Measurements from ENCODE around the gene TRAF1. TPM values are rescaled to one million over a fixed set of nuclear protein-coding genes. Genes with fewer than 3 reads are reported as not detected.

TRAF1 gene
- total RNA-seq, 8 experiments from 2014 or later = 0.54 to 3.4 (median 1.6) TPM

DNA sequence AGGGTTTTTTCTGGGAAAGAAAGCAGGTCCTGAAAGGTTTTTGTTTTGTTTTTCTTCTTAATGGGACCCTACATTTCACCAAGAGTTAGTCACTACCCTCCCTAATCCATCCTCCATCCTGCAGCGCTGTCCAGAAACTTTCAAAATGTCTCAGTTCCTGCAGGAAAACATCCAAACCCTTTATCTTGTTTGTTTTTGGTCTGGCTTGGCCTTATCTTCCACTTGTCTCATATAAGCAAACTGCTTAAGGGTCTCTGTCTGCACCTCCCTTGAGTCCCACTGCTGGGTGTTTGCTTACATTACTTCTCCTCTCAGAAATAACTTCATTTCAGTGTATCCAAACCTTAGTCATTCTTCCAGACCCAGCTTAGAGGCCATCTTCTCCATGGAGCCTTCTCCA is 11.0 kb upstream of the TRAF1 start:
- Histone ChIP-seq H3K4me1 (replicated peaks in 1 of 2) (peaks cover 0 to 6% of the 10 kb centered on the region in 2 donors), H3K27ac (no peak overlapping the region), H3K4me3 (no peak overlapping the region)
- 0 to 100% (median 63%) methylated on average over 1 of the region's 1 CpG; no CpG with 5 or more reads in 6 of the 10 experiments for whole genome bisulfite sequencing, 10 experiments
- in situ Hi-C loops (cut with MboI; ENCODE audit: low pct_unique_long_range_greater_than_20kb in 2 of 9, low sequenced_read_pairs in 9 of 9, unreplicated experiment in 9 of 9) = loop anchor here in 5 of 9 experiments (25.0 kb wide), 2 partner anchors 150 to 175 kb away; partner anchors contain the start of gene FBXW2 (in 1 of the 5)
- ATAC-seq (replicated peaks in 6 of 8) = no peak

DNA sequence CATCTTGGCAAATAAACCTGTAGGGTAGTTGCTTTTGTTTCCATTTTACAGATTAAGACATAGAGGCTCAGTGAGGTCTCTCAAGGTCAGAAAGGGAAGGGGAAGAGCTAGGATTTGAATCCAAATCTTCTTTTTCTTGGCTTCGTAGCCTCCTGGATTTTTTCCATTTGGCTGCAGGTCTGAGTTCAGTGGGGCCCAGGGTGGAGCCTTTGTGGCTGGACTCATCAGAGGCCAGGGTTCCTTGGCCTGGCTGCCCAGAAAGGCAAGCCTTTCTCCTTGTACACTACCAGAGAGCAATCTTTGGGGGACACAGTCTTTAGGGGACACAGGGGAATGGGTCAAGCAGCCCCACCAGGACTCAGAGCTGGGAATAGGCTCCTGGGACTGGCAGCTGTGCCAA is 10.5 kb upstream of the TRAF1 start:
- no peak for ATAC-seq (replicated peaks in 6 of 8)
- H3K4me3 ChIP-seq = no peak overlapping the region
- H3K4me1 ChIP-seq (replicated peaks in 1 of 2) = peaks cover 0 to 4% of the 10 kb centered on the region in 2 donors
- in situ Hi-C loops (cut with MboI; ENCODE audit: low pct_unique_long_range_greater_than_20kb in 2 of 9, low sequenced_read_pairs in 9 of 9, unreplicated experiment in 9 of 9) = loop anchor here in 5 of 9 experiments (25.0 kb wide), 2 partner anchors 150 to 175 kb away; partner anchors contain the start of gene FBXW2 (in 1 of the 5)
- 60 to 100% (median 100%) methylated on average over 1 of the region's 1 CpG; no CpG with 5 or more reads in 5 of the 10 experiments for WGBS, 10 experiments
- no peak overlapping the region for H3K27ac ChIP-seq

DNA sequence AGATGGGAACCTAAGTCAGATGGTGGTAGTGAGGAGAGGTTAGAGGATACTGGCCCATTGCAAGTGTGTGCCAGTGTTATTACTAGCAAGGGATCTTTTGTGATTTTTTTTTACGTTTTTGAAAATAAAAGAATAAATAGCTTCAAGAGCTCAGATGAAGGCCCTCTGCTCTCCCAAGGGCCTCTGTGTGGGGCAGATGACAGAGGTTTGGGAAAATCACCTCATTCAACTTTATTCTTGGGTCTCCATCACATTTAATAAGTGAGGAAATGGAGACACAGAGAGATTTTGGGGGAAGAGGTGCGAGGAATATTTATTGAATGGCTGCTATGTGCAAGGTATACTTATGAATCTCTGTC is 10.1 kb upstream of the TRAF1 start:
- in situ Hi-C loops (cut with MboI; ENCODE audit: low pct_unique_long_range_greater_than_20kb in 2 of 9, low sequenced_read_pairs in 9 of 9, unreplicated experiment in 9 of 9) = loop anchor here in 5 of 9 experiments (25.0 kb wide), 2 partner anchors 149 to 174 kb away; partner anchors contain the start of gene FBXW2 (in 1 of the 5)
- Histone ChIP-seq H3K27ac (no peak overlapping the region), H3K4me3 (no peak overlapping the region), H3K4me1 (replicated peaks in 1 of 2) (peaks cover 0 to 4% of the 10 kb centered on the region in 2 donors)
- WGBS, 10 experiments = 0 to 70% (median 38%) methylated on average over 1 to 2 of the region's 2 CpGs; no CpG with 5 or more reads in 2 of the 10 experiments
- ATAC-seq (replicated peaks in 6 of 8) = no peak

DNA sequence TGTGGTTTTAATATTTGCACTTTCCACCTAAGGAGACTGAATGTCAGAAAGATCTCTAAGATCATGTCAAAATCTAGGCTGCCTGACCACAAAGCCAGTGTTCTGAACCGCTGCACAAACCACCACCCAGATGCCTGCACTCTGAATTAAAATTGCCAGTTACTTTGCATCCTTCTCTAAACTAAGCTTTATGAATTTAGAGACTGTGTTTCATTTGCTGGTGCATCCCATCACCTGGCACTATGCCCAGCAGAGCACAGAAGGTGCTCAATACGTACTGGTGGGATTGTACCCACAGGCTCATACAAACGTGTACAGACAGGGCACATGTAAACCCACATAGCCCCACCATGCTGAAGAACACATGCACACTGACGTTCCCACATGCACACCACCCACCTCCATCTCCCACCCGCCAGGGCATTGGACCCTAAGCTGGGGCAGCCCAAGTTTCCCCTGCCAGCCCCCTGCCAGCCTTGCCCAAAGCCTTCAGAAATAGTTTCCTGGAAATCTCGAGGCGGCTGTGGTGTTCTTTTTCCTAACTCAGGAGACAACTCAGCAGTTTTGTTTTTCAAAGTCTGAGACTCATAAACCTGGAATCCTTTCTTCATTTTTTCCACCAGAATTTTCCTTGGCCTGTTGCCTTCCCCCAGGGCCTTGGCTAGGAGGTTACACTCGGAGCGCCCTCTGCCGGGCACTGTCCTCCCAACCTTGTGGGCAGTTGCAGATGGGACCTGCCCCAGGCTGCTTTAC is 9.6 kb upstream of the TRAF1 start:
- ATAC-seq (replicated peaks in 6 of 8) = peak; percentile 76 to 97 (median 84)
- Histone ChIP-seq H3K27ac (no peak overlapping the region), H3K4me1 (replicated peaks in 1 of 2) (peaks cover 0 to 4% of the 10 kb centered on the region in 2 donors), H3K4me3 (no peak overlapping the region)
- WGBS, 10 experiments = 0 to 96% (median 26%) methylated on average over 3 to 9 of the region's 10 CpGs; no CpG with 5 or more reads in 4 of the 10 experiments
- in situ Hi-C loops (cut with MboI; ENCODE audit: low pct_unique_long_range_greater_than_20kb in 2 of 9, low sequenced_read_pairs in 9 of 9, unreplicated experiment in 9 of 9) = loop anchor here in 5 of 9 experiments (25.0 kb wide), 2 partner anchors 149 to 174 kb away; partner anchors contain the start of gene FBXW2 (in 1 of the 5)

DNA sequence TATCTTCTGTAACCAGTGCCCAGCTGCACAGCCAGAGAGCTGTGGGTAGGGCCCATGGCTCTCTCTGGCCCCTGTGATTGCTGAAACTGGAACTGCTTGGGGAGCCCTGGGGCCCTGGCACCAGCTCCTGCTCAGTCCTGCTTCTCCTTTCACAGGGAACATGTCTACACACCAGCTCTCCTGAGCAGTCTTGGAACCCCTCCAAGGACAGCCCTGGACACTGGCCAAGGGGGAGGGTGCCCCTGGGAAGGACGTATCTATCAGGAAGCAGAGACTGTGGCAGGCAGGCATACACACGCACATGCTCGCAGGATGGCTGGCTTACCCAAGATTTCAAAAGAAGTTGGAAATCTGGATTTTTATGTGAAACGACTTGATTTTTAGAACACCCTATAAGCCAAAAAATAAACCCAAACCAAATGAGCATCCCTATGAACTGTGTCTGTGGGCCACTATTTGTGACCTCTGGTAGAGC is 8.8 kb upstream of the TRAF1 start:
- in situ Hi-C loops (cut with MboI; ENCODE audit: low pct_unique_long_range_greater_than_20kb in 2 of 9, low sequenced_read_pairs in 9 of 9, unreplicated experiment in 9 of 9) = loop anchor here in 5 of 9 experiments (25.0 kb wide), 2 partner anchors 148 to 173 kb away; partner anchors contain the start of gene FBXW2 (in 1 of the 5)
- H3K4me3 ChIP-seq = no peak overlapping the region
- peak; percentile 44 to 90 (median 68) for ATAC-seq (replicated peaks in 6 of 8)
- peaks cover 0 to 4% of the 10 kb centered on the region in 2 donors for H3K4me1 ChIP-seq (replicated peaks in 1 of 2)
- no peak overlapping the region for H3K27ac ChIP-seq
- WGBS, 10 experiments = 6 to 57% (median 50%) methylated on average over 2 to 3 of the region's 4 CpGs; no CpG with 5 or more reads in 7 of the 10 experiments

DNA sequence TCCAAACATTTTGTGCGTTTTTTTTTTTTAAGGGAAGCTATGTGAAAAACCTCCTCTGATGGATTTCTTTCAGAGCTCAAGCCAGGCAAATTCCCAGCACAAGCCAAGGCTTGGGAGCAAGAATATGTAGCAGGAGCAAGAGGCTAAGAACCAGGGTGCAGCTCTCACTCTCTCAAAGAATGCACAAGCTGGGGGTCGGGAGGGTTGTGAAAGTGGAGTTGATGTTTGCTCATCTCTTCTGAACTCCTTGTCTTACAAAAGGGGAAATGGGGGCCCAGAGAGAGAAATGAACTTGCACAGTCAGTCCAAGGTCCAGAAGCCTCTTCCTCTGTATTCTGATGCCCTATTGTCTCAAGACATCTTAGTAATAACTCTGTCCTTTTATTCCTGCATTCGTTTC is 7.7 kb upstream of the TRAF1 start:
- Histone ChIP-seq H3K4me1 (replicated peaks in 1 of 2) (peaks cover 0 to 5% of the 10 kb centered on the region in 2 donors), H3K4me3 (no peak overlapping the region), H3K27ac (no peak overlapping the region)
- 17 to 83% (median 67%) methylated on average over 1 to 3 of the region's 3 CpGs; no CpG with 5 or more reads in 3 of the 10 experiments for WGBS, 10 experiments
- no peak for ATAC-seq (replicated peaks in 6 of 8)
- in situ Hi-C loops (cut with MboI; ENCODE audit: low pct_unique_long_range_greater_than_20kb in 2 of 9, low sequenced_read_pairs in 9 of 9, unreplicated experiment in 9 of 9) = loop anchor here in 5 of 9 experiments (25.0 kb wide), 2 partner anchors 147 to 172 kb away; partner anchors contain the start of gene FBXW2 (in 1 of the 5)

DNA sequence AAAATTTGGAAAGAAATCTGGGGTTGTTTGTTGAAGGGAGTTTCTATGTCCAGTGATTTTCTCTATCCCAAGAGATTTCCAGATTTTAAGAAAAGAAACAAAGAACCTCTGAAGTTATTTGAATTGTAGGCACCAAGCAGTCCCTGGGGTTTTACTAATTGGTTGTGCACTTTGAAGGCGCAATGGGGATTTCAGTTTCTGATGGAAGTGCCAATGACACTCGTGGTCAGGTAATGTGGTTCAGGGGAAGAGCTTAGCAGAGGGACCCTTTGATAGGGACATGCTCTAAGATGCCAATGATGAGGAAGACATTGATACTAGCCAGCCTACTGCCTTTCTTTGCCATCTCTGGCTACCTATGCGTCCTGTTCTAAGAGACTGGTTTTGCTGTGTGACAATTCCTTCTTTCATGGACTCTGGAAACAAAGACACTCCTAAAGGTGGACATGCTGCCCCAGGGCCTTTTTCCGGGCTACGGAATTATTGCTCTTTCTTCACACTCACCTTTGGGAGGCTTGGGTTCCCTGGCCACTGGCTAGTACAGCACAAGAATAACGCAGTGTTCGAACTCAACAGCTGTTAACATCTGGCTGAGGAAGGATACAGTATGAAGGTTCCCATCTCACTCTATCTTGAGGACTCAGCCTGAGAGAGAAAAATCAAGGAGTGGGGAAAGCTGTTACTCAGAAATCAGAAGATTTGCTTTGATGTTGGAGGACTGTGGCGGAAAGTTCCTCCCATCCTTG is 6.9 kb upstream of the TRAF1 start:
- H3K4me1 ChIP-seq (replicated peaks in 1 of 2) = peaks cover 0 to 13% of the 10 kb centered on the region in 2 donors
- in situ Hi-C loops (cut with MboI; ENCODE audit: low pct_unique_long_range_greater_than_20kb in 2 of 9, low sequenced_read_pairs in 9 of 9, unreplicated experiment in 9 of 9) = loop anchor here in 5 of 9 experiments (25.0 kb wide), 2 partner anchors 146 to 171 kb away; partner anchors contain the start of gene FBXW2 (in 1 of the 5)
- ATAC-seq (replicated peaks in 6 of 8) = no peak

DNA sequence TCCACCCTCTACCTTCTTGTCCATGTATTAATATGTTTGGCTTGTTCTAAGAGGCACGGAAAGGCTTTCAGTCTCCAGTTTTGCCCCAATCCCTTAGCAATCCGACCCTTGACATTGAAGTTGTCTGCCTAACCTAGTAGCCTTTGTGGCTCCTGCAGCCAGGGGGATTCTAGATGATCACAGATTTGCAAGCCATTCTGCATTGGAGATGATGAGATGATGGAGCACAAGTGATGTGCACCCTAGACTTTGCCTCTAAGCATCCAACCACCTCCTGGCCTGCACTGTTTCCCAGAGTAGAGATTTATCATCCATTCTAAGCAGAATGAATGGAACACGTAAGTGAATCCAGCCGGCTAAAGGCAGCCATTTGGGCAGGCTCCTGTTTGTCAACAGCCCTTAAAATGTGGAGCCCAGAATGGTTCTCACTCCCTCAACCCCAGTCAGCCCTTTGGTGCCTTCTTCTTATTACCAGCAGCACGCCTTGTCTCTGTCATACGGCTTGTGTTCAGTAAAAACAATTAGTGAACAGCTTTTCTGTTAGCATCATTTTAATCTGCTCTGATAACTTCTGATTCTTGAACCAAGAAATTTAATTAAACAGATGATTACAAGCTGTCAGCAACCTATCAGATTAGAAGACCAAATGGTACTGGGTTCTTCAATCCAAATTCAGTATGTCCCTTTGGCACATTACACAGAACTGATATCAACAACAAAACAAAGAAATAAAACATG is 5.7 kb upstream of the TRAF1 start:
- in situ Hi-C loops (cut with MboI; ENCODE audit: low pct_unique_long_range_greater_than_20kb in 2 of 9, low sequenced_read_pairs in 9 of 9, unreplicated experiment in 9 of 9) = loop anchor here in 5 of 9 experiments (25.0 kb wide), 2 partner anchors 145 to 170 kb away; partner anchors contain the start of gene FBXW2 (in 1 of the 5)
- H3K4me1 ChIP-seq (replicated peaks in 1 of 2) = peaks cover 0 to 16% of the 10 kb centered on the region in 2 donors
- ATAC-seq (replicated peaks in 6 of 8) = no peak
- no peak overlapping the region for H3K27ac ChIP-seq
- 53 to 100% (median 80%) methylated on average over 1 to 6 of the region's 6 CpGs; no CpG with 5 or more reads in 2 of the 10 experiments for WGBS, 10 experiments
- H3K4me3 ChIP-seq = no peak overlapping the region

More for the DNA sequence above, 6.9 kb upstream of the TRAF1 start:
- WGBS, 10 experiments = 78 to 100% (median 98%) methylated on average over 3 to 8 of the region's 8 CpGs; no CpG with 5 or more reads in 1 of the 10 experiments
- Histone ChIP-seq H3K4me3 (no peak overlapping the region), H3K27ac (no peak overlapping the region)

DNA sequence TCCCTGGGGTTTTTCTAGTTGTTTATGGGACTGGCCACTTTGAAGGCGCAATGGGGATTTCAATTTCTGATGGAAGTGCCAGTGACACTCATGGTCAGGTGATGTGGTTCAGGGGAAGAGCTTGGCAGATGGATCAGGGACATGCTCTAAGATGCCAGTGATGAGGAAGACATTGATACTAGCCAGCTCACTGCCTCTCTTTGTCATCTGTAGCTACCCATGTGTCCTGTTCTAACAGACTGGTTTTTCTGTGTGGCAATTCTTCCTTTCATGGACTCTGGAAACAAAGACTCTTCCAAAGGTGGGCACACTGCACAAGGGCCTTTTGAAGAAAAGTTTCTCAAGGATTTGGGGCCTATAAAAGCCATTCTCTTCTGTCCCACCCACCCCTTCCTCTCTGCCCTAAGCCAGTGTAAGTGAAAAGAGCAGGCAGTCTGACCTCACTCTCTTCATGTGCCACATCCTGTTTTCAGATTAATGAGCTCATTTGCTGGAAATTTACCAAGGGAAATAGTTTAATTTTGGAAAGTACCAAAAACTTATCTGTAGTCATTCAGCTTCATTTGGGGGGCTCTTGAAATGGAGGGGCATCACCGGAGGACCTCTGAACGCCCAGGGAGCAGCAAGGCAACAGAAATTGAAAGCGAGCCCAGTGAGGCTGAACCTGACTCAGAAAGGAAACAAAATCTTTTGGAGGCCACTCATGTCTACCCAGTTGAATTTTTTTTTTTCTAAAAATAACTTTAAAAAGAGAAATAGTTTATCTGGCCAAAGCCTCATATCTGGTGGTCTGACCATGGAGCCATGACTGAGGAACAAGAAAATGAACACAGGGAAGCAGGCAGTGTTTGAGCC is 4.9 kb upstream of the TRAF1 start:
- ATAC-seq (replicated peaks in 6 of 8) = no peak
- in situ Hi-C loops (cut with MboI; ENCODE audit: low pct_unique_long_range_greater_than_20kb in 2 of 9, low sequenced_read_pairs in 9 of 9, unreplicated experiment in 9 of 9) = loop anchor here in 5 of 9 experiments (25.0 kb wide), 2 partner anchors 144 to 169 kb away; partner anchors contain the start of gene FBXW2 (in 1 of the 5)
- H3K27ac ChIP-seq = no peak overlapping the region

DNA sequence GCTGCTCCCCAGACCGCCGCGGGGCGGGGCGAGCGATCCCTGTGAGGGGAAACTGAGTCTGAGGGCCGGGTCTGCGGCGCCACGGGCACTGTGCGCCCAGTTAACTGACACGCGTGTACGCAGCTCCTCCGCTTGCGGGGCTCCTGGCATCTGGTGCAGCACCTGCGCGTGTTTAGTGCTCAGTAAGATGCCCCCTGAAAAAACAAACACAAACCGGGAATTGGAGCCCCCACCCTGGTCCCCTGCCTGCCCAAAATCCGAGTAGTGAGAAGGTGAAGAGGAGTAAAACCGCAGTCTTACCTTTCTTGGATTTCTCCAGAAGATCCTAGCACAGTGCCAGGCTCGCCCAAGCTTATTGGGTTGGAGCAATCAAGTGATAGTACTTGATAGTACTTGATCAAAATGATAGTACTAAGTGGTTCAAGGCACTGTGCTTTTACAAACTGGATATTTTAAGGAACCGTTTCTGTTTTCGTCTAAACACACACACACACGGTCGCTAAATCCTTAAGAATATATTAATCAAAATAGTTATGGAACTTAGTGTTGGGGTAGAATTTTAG is 2.7 kb upstream of the TRAF1 start:
- Histone ChIP-seq H3K4me1 (replicated peaks in 1 of 2) (peaks cover 0 to 19% of the 10 kb centered on the region in 2 donors), H3K27ac (peak overlapping the region in 1 of 2 donors; percentile 42), H3K4me3 (peak overlapping the region; percentile 21 to 40 (median 31))
- ATAC-seq (replicated peaks in 6 of 8) = peak in 1 of 8 experiments; percentile 2
- WGBS, 10 experiments = 56 to 88% (median 83%) methylated on average over 5 to 8 of the region's 26 CpGs; no CpG with 5 or more reads in 3 of the 10 experiments
- in situ Hi-C loops (cut with MboI; ENCODE audit: low pct_unique_long_range_greater_than_20kb in 2 of 9, low sequenced_read_pairs in 9 of 9, unreplicated experiment in 9 of 9) = loop anchor here in 5 of 9 experiments (25.0 kb wide), 2 partner anchors 142 to 167 kb away; partner anchors contain the start of gene FBXW2 (in 1 of the 5)

More for the DNA sequence above, 4.9 kb upstream of the TRAF1 start:
- 44 to 100% (median 85%) methylated on average over 1 to 4 of the region's 4 CpGs; no CpG with 5 or more reads in 4 of the 10 experiments for WGBS, 10 experiments
- peaks cover 0 to 16% of the 10 kb centered on the region in 2 donors for H3K4me1 ChIP-seq (replicated peaks in 1 of 2)
- no peak overlapping the region for H3K4me3 ChIP-seq
